HG03565 (cell line): ENCODE data around the gene CRISPLD2.
"Not testable (repeated sequence)": the region's sequence is repeated elsewhere in the genome, so short reads cannot be mapped to it uniquely, and the experiment has no call there.

ENCODE experiments used
- ATAC-seq: cut with Tn5 transposase; IDR thresholded peaks from one replicate; pipeline ENCODE4 v1.9.1; 2021; ENCODE audit warnings: mild to moderate bottlenecking, moderate library complexity; ENCODE audit not compliant: unreplicated experiment

CRISPLD2 gene

DNA sequence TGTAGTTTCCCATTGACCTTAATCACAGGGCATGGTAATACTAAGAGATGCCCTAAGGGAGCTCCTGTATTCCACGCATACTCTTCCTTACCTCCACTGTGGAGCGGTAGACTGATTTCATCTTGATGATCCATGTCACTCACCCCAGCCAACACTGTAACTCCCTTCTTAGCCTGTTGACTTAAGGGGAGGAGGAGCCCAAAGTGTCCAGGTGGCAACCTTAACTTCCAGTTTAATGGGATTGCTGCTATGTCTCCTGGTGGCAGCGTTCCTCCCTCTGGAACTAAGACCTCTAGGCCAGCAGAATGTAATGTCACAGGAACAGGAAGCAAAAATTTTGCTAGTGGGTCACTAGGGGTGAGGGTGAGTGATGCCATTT, 36.4 kb downstream of the CRISPLD2 start:
- not testable (repeated sequence) for ATAC-seq

DNA sequence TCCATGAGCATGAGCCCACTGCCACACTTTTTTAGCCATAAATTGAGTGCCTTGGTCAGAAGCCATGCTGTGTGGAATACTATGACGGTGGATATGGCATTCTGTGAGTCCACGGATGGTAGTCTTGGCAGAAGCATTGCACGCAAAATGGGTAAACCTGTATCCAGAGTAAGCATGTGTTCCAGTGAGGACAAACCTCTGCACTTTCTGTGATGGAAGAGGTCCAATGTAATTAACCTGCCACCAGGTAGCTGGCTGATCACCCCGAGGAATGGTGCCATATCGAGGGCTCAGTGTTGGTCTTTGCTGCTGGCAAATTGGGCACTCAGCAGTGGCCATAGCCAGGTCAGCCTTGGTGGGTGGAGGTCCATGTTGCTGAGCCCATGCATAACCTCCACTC, 37.0 kb downstream of the CRISPLD2 start:
- not testable (repeated sequence) for ATAC-seq

DNA sequence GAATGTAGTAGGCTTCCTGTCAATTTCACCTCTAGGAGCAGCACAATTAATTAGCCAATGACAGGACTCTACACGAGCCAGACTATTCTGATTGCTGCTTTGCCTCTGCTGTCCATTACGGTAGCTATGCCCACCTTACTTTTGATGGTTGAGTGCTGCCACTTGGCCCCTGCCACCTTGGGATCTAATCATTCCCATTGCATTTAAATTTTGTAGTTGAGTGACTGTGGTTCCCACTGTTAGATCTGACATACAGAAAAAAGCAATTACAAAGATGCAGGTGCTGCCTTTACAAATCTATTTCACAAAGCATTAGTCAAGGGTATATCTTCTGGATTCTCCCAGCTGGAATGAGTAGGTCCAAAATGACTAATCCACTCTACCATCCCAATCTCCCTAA, 39.9 kb downstream of the CRISPLD2 start:
- no peak for ATAC-seq

DNA sequence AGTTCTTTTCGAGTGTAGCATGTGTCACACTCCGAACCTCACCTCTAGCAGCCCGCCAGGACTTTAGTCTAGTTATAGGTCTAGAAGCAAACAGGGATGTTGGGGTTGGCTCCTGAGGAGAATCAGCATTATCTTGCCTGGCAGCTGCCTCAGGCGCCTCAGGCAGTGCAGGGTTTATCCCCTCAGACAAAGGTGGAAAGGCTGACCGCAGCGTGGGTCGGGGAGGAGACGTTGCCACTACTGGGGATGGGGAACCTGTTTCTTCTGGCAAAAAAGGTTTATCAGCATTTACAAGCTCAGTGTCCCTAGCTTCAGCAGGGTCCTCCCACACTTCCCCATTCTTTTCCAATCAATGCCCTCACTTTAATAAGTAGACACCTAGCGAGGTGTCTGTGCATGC, 40.6 kb downstream of the CRISPLD2 start:
- ATAC-seq = no peak

DNA sequence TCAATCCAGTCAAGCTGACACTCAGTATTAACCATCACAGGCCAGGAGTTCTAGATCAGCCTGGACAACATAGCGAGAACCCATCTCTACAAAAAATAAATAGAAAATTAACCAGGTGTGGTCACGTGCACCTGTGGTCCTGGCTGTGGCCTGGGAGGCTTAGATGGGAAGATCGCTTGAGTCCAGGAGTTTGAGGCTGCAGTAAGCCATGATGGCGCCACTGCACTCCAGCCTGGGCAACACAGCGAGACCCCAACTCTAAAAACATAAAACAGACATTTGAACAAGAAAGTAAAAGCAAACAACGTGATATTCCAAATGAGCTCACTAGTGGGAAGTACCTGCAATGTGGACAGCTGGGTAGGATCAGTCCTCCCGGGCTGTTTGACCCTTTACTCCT, 41.9 kb downstream of the CRISPLD2 start:
- ATAC-seq = no peak

DNA sequence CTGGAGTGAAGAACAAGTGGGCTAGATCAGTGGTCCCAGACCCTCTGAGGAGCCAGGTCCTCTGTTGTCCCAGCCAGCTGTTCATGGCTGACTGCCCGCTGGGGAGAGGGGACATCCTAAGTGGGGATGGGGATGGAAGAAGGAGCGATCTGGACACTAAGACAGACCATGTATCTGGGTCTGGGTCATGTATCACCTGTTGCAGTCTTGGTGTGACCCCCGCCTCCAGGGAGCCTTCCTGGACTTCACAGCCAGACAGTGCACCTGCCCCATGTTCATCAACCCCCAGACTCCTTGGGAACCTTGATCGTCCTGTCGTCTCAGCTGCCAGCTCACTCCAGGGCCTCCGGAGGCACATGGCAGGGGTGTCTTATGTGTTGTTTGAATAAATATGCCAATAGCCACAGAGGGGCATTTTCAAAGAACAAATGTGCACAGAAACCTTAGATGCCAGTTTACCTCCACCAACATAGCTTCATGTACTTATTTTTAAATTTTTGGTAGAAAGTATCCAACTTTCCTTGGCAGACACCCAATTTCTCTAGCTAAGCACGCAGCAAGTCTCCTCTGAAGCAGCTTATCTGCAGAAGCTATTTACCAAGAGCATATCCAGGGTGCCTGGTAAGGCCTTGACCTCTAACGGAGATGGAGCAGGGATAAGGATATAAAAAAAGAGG, 43.2 kb downstream of the CRISPLD2 start:
- ATAC-seq = no peak

DNA sequence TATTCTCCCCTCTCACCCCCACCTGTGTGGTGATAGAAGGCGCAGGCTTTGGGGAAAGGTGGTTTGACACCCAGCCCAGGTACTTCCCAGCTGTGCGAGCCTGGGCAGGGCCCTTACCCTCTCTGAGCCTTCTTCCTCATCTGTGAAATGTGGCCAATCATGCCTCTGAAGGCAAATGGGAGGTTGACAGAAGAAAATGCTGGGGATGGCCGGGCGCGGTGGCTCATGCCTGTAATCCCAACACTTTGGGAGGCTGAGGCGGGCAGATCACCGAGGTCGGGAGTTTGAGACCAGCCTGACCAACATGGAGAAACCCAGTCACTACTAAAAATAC, 43.7 kb downstream of the CRISPLD2 start:
- no peak for ATAC-seq

DNA sequence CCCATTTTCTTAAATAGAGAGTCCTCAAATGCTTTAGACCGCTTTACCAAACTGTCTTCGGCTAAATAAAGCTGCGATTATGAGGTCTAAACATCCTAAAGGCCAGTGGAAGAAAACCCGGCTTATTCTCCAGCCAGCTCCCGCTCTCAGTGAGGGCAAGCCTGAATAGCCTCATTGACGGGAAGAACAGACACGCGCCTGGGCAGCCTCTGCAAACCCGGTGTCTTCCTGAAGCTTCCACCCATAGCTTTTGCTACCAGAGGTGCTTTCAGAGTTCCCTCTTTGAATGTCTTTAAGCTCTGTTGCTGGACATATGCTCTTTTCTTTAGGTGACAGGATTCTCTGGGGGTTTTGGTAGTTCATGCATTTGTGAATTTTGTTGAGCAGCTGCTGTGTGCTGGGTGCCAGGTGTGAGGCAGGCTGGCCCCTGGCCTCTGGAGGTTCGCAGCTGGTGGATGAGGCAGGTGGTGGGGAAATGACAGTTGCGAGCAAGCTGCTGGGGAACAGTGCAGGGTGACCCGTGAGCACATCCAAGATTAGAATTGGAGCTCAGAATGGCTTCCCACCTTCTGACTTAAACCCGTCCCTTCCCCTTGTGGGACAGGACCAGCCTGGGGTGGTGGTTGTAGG, 44.7 kb downstream of the CRISPLD2 start:
- no peak for ATAC-seq

DNA sequence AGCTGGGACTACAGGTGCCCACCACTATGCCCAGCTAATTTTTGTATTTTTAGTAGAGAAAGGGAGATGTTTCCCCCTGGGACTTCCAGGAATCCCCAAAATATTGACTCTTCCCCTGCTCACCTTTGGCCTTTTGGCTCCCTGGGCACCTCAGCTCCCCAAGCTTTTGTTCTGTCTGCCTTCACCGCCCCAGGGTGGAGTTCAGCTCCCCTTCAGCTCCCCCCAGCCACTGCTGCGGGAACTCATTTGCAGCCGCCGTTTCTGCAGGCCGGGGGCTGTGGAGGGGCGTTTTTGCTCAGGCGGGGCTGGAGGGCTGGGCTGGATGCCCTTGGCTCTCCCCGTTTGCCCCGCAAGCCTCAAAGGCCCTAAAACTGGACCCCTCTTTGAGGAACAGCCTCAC, 47.9 kb downstream of the CRISPLD2 start:
- ATAC-seq = no peak

DNA sequence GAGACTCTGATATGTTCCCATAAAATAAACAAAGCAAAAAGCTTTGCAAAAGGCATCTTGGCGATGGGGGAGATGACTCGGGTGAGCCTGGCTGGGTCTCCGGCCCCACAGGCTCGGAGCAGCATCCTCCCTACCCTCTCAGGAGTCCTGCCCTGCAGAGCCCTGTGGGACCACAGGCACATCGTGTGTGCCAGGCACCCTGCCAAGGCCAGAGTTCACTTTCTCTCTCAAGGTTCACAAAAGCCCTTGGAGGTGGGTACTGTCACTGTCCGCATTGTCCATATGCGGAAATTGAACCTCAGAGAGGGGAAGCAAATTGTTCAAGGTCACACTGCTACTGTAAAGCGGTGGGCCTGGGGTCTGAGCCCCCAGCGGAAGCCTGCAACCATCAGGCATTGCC, 48.5 kb downstream of the CRISPLD2 start:
- no peak for ATAC-seq

DNA sequence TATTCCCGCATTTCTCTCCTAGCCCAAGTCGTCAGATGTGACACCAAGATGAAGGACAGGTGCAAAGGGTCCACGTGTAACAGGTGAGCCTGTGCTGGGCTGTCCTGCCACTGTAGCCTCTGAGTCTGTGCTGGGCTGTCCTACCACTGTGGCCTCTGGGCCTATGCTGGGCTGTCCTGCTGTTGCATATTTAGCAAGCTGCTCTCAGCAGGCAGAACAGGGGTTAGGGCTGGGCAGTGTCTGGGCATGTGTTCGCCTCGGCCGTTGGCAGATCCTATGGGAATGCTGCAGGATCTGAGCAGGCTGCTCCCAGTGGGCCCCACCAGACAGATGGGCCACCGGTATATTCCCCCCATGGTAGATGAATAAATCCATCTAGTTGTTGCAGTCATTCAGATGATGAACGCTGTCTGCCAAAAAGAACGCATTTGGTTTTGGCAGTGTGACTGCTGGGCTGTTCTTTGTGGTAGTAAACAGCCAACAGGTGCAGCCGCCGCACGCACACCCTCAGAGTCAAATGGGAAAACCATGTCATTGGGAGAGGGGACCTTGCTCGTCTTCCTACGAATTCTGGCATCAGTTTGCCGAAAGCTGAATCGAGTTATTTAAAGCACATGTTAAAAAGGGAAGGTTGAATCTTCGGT, 49.2 kb downstream of the CRISPLD2 start:
- no peak for ATAC-seq

DNA sequence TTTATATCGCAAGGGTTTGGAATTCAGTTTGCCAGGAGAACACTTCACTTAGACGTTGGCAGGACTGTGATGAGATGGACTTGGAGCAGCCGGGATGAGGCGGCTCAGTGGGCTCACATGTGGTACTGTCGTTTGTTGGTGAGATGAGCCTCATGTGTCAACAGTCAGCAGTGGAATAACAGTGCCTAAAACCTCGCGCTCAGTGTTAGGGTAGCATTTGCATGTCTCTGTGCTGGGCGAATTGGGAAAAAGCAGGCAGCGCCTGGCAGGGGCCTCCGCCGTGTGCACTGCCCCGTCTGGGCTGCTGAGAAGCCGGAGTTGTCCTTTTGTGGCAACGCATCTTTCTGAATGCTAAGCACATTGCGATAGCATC, 49.7 kb downstream of the CRISPLD2 start:
- ATAC-seq = no peak

DNA sequence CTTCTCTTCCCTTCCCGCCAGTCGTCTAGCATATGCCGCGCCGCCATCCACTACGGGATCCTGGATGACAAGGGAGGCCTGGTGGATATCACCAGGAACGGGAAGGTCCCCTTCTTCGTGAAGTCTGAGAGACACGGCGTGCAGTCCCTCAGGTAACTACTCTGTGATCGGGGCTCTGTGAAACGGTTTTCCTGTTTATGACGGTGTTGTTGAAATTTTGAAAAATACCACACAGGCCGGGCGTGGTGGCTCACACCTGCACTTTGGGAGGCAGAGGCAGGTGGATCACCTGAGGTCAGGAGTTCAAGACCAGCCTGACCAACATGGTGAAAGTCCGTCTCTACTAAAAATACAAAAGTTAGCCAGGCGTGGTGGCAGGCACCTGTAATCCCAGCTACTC, 53.2 kb downstream of the CRISPLD2 start:
- ATAC-seq = not testable (repeated sequence)

DNA sequence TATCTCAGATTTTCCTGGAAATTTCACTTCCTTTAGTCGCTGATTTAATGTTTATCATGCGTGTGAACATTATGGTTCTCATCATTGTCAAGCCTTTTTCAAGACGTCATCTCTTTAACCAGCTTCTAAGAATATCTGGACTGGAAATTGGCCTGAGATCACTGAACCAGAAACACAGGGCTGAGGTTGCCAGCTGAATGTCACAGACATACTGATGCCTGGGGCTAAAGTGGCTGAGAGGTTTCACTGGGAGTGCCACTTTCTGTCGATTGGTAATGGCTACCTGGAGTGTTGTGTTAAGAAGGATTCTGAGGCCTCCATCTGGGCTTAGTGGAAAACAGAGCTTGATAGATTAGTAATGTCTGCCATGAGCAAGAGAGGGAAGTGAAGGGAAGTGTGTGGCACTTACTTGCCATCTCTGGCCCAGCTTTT, 54.2 kb downstream of the CRISPLD2 start:
- ATAC-seq = no peak

DNA sequence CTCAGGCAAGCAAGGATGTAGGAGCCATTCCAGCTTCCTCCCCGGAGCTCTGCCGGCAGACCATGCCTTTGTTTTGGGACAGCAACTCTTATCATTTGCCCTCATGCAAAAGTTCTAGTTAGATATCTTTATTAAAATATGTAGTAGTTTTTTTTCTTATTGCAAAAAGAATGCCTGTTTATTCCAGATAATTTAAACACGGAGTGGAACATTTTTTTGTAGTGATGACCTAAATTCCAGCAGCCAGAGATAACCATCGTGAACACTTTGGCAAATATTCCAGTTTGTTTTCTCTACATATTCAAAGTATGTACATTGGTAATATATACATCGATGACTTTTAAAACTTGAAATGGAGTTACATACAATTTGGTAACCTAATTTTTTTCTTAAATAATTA, 54.8 kb downstream of the CRISPLD2 start:
- no peak for ATAC-seq

DNA sequence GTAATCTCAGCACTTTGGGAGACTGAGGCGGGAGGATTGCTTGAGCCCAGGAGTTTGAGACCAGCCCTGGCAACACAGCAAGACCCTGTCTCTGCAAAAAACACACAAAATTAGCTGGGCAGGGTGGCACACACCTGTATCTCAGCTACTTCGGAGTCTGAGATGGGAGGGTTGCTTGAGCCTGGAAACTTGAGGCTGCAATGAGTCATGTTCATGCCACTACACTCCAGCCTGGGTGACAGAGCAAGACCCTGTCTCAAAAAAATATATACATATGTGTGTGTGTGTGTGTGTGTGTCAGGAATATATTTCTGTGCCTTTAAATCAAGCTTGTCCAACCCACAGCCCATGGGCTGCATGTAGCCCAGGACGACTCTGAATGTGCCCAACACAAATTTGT, 55.2 kb downstream of the CRISPLD2 start:
- ATAC-seq = no peak

DNA sequence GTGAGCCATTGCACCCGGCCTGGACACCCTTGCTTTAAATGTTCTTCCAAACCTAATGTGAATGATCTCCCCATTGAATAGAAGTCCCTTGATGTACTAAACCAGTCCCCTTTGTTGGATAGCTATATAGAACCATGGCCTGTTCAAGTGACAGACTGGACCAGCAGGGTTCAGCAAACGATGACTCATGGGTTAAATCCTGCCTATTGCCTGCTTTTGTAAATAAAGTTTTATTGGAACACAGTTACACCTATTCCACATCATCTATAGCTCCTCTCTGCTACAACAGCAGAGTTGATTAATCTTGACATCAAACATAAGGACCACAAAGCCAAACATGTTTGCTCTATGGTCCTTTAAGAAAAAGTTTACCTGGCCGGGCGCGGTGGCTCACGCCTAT, 56.1 kb downstream of the CRISPLD2 start:
- no peak for ATAC-seq

DNA sequence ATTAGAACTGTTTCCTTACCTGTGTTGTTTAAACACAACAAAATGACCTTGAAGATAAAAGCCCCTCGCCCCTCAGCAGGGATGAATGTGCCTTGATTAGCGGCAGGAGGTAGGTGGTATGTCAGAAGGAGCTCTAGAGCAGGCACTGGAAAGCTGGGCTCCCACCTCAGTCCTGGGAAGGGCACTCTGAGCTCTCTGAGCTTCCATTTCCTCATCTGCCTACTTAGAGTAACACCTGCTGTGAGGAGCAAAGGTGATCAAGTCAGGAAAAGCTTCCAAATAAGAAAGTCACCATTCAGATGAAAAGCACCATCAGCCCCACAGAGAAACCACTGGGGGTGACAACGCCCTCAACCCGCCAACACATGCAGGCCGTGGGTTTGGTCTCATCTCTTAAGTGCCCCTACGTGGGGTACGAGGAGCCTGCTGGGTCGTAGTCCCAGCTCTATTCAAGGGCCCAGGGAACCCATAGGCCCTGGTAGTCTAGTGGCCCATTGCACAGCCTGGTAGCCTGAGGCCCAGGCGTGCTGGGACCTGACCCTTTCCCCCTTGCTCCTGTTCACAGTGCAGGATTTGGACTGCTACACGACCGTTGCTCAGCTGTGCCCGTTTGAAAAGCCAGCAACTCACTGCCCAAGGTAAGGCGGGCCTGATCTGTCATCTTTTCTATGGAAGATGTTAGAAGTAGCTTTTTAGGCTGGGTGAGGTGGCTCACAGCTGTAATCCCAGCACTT, 57.3 kb downstream of the CRISPLD2 start:
- ATAC-seq = no peak

DNA sequence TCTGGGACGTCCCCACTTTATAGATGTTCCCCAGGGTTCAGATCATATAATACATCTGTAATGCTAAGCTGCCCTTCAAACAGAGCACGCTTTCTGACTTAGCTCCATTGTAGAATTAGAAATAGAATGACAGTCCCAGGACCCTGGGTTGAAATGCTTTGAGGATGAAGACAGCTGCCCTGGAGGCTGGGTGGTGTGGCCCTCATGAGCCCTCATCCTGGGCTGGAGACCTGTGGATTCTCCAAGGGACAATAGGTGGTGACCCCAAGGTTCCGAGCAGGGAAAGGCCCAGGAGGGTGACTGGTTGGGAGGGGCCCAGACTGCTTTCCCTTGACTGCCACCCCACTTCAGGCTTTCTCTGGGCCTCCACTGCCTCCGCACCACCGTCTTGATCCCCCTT, 59.0 kb downstream of the CRISPLD2 start:
- ATAC-seq = no peak

DNA sequence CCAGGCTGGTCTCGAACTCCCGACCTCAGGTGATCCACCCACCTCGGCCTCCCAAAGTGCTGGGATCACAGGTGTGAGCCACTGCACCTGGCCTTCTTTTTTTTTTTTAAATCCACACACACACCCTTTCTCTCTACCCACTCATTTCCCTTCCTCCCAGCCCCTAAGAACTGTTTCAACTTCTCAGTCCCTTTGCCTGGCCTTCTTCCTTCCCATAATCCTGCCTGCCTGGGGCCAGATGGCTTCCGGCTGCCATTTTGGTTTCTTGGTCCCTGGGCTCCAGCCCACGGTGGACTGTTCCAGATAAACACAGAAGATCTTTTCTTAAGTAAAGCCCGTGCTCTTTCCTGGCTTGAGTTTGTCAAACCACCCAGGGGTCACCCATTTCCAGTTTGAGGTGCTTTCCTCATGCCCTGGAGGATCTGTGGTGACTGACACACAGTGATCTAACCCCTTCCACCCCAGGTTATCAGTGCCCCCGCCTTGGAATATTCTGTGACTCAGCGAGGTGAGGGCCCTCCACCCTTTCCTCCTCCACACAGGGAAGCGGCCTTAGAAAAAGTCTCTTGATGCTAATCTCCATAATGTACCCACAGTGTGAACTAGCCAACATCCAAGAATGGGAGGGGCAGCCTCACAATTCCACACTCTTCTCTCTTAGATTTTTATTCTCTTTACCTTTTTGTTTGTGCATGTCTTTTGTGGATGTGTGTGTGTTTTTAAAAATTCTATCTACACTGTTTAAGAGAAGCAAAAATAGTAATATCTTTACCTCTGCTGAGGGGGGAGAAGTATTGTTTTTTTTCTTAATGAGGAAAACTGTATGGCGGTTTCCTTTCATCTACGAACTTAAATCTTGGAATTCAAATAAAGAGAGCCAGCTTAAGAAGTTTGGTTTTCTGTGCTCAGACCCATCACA, 60.0 kb downstream of the CRISPLD2 start:
- no peak for ATAC-seq
